HFF-Myc (cell line): ENCODE results near the gene ADCY3.
A peak's percentile ranks its signal among the peaks of the same experiment; 100 is the strongest.

ENCODE experiments used
- DNase-seq: peaks from one replicate; pipeline ENCODE4 v3.0.0-alpha.2; 2011; ENCODE audit warnings: low read depth; ENCODE audit errors: extremely low read depth
- H3K4me3 ChIP-seq: replicated peaks from 2 replicates; pipeline ENCODE4 v1.5.1; 2011; ENCODE audit warnings: low read depth, mild to moderate bottlenecking, control low read depth, low read length
- CTCF ChIP-seq: IDR thresholded peaks from 2 replicates; pipeline ENCODE4 v1.5.1; 2012; ENCODE audit warnings: mild to moderate bottlenecking, low read depth, low read length, control low read depth; ENCODE audit errors: missing control alignments

ADCY3 gene

GRCh38 chr2:24883946-24884345 lies 36.1 kb downstream of the ADCY3 start:
- H3K4me3 ChIP-seq, result no peak overlapping the region
- no peak for DNase-seq
- TF ChIP-seq CTCF, result no peak

GRCh38 chr2:24881623-24882022 lies 38.4 kb downstream of the ADCY3 start:
- no peak for DNase-seq
- peak; percentile 13 for TF ChIP-seq CTCF
- no peak overlapping the region for H3K4me3 ChIP-seq

- DNase-seq, result no peak
- TF ChIP-seq CTCF, result no peak
- H3K4me3 ChIP-seq, result no peak overlapping the region
Measured at GRCh38 chr2:24881158-24881557, 38.9 kb downstream of the ADCY3 start.

GRCh38 chr2:24878341-24878740 lies 41.7 kb downstream of the ADCY3 start:
- H3K4me3 ChIP-seq, result no peak overlapping the region
- no peak for TF ChIP-seq CTCF
- no peak for DNase-seq

- DNase-seq, result no peak
- no peak for TF ChIP-seq CTCF
- H3K4me3 ChIP-seq, result no peak overlapping the region
Measured at GRCh38 chr2:24877646-24878045, 42.4 kb downstream of the ADCY3 start.

- DNase-seq, result no peak
- H3K4me3 ChIP-seq, result no peak overlapping the region
- no peak for TF ChIP-seq CTCF
Measured at GRCh38 chr2:24877067-24877466, 43.0 kb downstream of the ADCY3 start.

GRCh38 chr2:24875901-24876300 lies 44.1 kb downstream of the ADCY3 start:
- DNase-seq, result no peak
- no peak for TF ChIP-seq CTCF
- no peak overlapping the region for H3K4me3 ChIP-seq
